BLaER1 treated with 17β-estradiol and CSF1 and Interleukin-3, amounts not matched to agents 10 nM and 100 nM (cell line): Measurements from ENCODE around the gene LATS2.

Source experiments
- H3K27ac ChIP-seq, 11 experiments: shearing (Covaris generic); formaldehyde crosslinking; 2 replicates each; pipeline ENCODE4 v1.8.1; 2022
- H3K27me3 ChIP-seq, 11 experiments: shearing (Covaris generic); formaldehyde crosslinking; 2 replicates each; pipeline ENCODE4 v1.8.1; 2022
- H3K36me3 ChIP-seq, 11 experiments: shearing (Covaris generic); formaldehyde crosslinking; 2 replicates each; pipeline ENCODE4 v1.8.1; 2022
- H3K4me1 ChIP-seq, 10 experiments: shearing (Covaris generic); formaldehyde crosslinking; 2 replicates each; pipeline ENCODE4 v1.8.1; 2022
- H3K4me2 ChIP-seq, 11 experiments: shearing (Covaris generic); formaldehyde crosslinking; 2 replicates each; pipeline ENCODE4 v1.8.1; 2022
- H3K4me3 ChIP-seq, 10 experiments: shearing (Covaris generic); formaldehyde crosslinking; 2 replicates each; pipeline ENCODE4 v1.8.1; 2022
- H3K9ac ChIP-seq, 11 experiments: shearing (Covaris generic); formaldehyde crosslinking; 2 replicates each; pipeline ENCODE4 v1.8.1; 2022
- H3K9me3 ChIP-seq, 11 experiments: shearing (Covaris generic); formaldehyde crosslinking; replicated peaks in 1 of 11; 2 replicates each; pipeline ENCODE4 v1.8.1; 2022
- H4K20me1 ChIP-seq, 11 experiments: shearing (Covaris generic); formaldehyde crosslinking; 2 replicates each; pipeline ENCODE4 v1.8.1; 2022
- Cebpa-rat ChIP-seq, 11 experiments: shearing (Covaris generic); IDR thresholded peaks; 2 replicates each; pipeline ENCODE4 v1.8.1; 2022

LATS2 gene

DNA sequence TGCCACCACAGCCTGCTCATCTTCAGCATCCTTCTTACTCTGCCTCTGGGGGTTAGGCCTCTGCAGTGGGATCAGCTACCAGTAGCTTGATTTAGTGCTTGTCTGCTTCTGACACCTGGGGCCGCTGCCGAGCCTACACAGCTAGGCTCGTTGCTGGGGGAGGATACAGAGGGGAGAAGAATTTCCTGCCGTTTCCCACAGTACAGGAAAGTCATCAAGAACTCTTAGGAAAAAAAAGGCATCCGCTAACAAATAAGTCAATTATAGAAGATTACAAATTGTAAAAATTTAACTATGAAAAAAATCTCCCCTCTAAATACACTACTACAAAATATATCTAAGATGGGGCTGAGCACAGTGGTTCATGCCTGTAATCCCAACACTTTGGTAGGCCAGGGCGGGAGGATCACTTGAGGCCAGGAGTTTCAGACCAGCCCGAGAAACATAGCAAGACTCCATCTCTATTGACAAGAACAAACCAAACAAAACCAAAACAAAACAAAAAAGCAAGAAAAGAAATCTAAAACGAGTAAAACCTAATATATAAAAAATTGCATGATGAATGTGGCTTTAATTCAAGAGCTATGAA, 26.7 kb downstream of the LATS2 start:
- Histone ChIP-seq H3K9ac (peak overlapping the region in 3 of 11 experiments; percentile 9 to 27 (median 12); a peak in 3 of 22 replicates), H3K4me3 (no peak overlapping the region), H3K27ac (no peak overlapping the region; a peak in 1 of 22 replicates), H3K36me3 (peaks cover 0 to 65% (median 13%) of the 10 kb centered on the region in 11 experiments; a peak in 16 of 22 replicates), H3K27me3 (no peaks in the 10 kb centered on the region), H3K4me1 (peaks cover 58 to 88% (median 71%) of the 10 kb centered on the region in 10 experiments), H3K4me2 (peak overlapping the region; percentile 52 to 79 (median 70)), H3K9me3 (peaks cover 0 to 16% (median 12%) of the 10 kb centered on the region in 11 experiments; a peak in 18 of 22 replicates), H4K20me1 (peaks cover 30 to 100% (median 72%) of the 10 kb centered on the region in 11 experiments; a peak in 21 of 22 replicates)
- no peak for TF ChIP-seq Cebpa-rat (IDR thresholded peaks at IDR 0.05)

DNA sequence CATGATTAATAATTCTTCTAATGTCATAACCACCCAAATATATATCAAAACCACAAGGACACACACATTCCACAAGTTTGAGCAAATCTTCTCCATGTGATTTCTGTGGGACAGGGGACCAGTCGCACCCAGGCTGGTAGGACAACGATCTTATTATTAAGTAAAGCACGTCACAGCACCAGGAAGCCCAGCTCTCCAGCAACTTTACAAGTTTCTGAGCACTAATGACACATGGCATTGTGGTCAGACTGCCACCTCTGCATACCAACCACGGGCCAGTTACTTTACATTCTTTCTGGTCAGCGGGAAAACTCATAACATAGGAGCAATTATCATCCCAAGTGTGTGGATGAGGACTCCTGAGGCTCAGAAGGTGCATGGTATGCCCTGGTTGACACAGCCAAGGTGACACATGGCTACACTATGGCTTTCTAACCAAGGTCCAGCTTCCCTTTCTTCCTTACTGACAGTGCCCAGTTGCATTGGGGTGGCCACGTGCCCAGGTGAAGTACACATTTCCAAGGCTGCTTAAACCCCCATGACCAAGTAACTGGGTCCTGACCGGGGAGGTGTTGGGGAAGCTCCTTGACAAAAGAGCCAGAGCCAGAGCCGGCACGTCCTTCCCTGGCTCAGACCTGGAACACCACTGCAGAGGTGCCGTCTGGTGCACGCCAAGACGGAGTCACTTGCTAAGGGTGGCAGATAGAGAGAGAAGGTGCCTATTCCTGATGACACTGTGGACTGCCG, 27.4 kb downstream of the LATS2 start:
- Histone ChIP-seq H3K4me1 (peaks cover 51 to 81% (median 64%) of the 10 kb centered on the region in 10 experiments), H3K4me3 (no peak overlapping the region), H3K27ac (no peak overlapping the region; a peak in 1 of 22 replicates), H3K36me3 (peaks cover under 1 to 70% (median 20%) of the 10 kb centered on the region in 11 experiments; a peak in 19 of 22 replicates), H3K27me3 (no peaks in the 10 kb centered on the region), H3K4me2 (peak overlapping the region; percentile 52 to 79 (median 70)), H4K20me1 (peaks cover 30 to 100% (median 65%) of the 10 kb centered on the region in 11 experiments; a peak in 21 of 22 replicates), H3K9me3 (peaks cover 0 to 23% (median 17%) of the 10 kb centered on the region in 11 experiments; a peak in 18 of 22 replicates), H3K9ac (peak overlapping the region in 3 of 11 experiments; percentile 9 to 27 (median 12); a peak in 3 of 22 replicates)
- TF ChIP-seq Cebpa-rat (IDR thresholded peaks at IDR 0.05) = no peak

DNA sequence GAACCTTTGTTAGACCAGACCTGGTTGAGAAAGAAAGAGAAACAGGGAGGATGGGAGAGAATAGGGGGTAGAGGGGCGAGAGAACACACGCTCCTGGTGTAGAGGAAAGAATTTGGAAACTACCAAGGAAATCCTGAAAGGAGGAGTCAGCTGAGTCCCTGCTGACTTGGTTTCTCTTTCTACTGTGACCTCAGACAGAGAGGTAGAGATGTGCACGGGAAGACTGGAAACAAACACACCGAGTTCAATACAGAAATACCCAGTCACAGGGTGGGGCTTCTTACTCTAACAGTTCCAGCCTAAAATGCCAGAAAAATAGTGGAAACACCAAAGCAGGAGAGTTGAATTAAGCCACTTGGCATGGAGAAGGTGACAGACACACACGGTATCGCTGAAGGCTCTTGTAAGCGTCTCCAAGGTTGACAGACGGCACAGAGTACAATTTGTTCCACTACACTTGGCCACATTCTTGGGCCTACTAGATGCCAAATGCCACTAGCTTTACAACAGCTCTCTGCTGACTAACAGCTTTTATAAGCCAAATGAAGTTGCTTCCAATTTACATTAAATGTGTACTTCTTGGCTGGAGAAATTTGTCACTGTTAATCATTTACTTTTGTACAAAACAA, 28.1 kb downstream of the LATS2 start:
- H3K36me3 ChIP-seq = peaks cover 8 to 71% (median 27%) of the 10 kb centered on the region in 11 experiments; a peak in 20 of 22 replicates
- H3K9me3 ChIP-seq = peaks cover 0 to 30% (median 24%) of the 10 kb centered on the region in 11 experiments; a peak in 19 of 22 replicates
- H3K4me1 ChIP-seq = peaks cover 46 to 74% (median 57%) of the 10 kb centered on the region in 10 experiments
- H3K27me3 ChIP-seq = no peaks in the 10 kb centered on the region
- peak overlapping the region in 1 of 11 experiments; percentile 15; a peak in 1 of 22 replicates for H3K9ac ChIP-seq
- TF ChIP-seq Cebpa-rat (IDR thresholded peaks at IDR 0.05) = no peak
- peak overlapping the region in 2 of 11 experiments; percentile 19 to 20; a peak in 1 of 22 replicates for H3K27ac ChIP-seq
- peaks cover 26 to 100% (median 58%) of the 10 kb centered on the region in 11 experiments; a peak in 21 of 22 replicates for H4K20me1 ChIP-seq
- H3K4me3 ChIP-seq = no peak overlapping the region
- H3K4me2 ChIP-seq = peak overlapping the region; percentile 47 to 79 (median 67); a peak in 20 of 22 replicates

DNA sequence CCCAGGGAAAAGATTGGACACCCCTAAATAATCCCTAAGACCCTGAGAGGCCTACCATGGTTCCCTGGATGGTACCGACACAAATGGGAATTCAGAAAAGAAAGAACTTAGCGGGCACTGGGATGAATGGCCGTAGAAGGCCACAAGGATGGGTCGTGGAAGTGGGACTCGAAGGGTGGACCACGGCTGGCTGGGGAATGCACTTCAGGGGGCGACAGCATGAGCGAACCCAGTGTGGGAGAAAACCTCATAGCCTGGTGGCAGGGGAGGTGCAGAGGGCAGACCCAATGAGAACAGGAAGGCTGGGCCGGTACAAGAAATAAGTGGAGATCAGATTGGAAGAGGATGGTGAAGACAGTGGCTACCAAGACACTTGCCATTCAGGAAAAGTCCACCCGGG, 28.7 kb downstream of the LATS2 start:
- H3K27me3 ChIP-seq = no peaks in the 10 kb centered on the region
- peaks cover 0 to 30% (median 26%) of the 10 kb centered on the region in 11 experiments; a peak in 19 of 22 replicates for H3K9me3 ChIP-seq
- H3K4me1 ChIP-seq = peaks cover 46 to 68% (median 52%) of the 10 kb centered on the region in 10 experiments
- H3K4me3 ChIP-seq = no peak overlapping the region
- H3K27ac ChIP-seq = no peak overlapping the region
- peaks cover 22 to 96% (median 52%) of the 10 kb centered on the region in 11 experiments; a peak in 21 of 22 replicates for H4K20me1 ChIP-seq
- peak overlapping the region; percentile 47 to 79 (median 67); a peak in 15 of 22 replicates for H3K4me2 ChIP-seq
- no peak for TF ChIP-seq Cebpa-rat (IDR thresholded peaks at IDR 0.05)
- H3K36me3 ChIP-seq = peaks cover 8 to 66% (median 26%) of the 10 kb centered on the region in 11 experiments; a peak in 20 of 22 replicates
- no peak overlapping the region for H3K9ac ChIP-seq

DNA sequence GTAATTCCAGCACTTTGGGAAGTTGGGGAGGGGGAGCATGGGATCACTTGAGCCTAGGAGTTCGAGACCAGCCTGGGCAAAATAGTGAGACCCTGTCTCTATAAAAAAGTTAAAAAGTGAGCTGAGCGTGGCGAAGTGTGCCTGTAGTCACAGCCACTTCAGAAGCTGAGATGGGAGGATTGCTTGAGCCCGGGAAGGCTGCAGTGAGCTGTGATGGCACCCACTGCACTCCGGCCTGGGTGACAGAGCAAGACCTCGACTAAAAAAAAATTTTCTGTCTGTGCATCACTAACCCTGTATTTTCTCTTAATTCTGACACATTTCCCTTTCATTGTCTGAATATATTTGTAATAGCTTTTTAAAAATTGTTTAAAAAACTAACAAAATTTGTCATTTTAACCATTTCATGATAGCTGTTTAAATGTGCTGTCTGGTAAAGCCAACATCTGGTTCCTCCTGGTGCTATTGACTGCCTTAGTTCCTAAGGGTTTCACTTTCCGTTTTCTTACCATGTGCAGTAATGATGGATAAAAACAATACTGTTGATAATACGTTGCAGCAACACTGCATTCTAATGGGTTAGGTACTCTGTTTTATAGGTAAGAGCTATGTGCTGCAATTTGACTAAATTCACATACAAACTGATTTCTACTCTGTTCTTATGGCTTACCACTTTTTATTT, 29.7 kb downstream of the LATS2 start:
- no peak overlapping the region for H3K27ac ChIP-seq
- peaks cover 8 to 62% (median 26%) of the 10 kb centered on the region in 11 experiments; a peak in 19 of 22 replicates for H3K36me3 ChIP-seq
- H3K4me1 ChIP-seq = peaks cover 46 to 59% (median 50%) of the 10 kb centered on the region in 10 experiments
- H3K4me3 ChIP-seq = no peak overlapping the region
- peak overlapping the region in 1 of 11 experiments; percentile 39; a peak in 1 of 22 replicates for H3K9ac ChIP-seq
- peaks cover 22 to 96% (median 44%) of the 10 kb centered on the region in 11 experiments; a peak in 21 of 22 replicates for H4K20me1 ChIP-seq
- TF ChIP-seq Cebpa-rat (IDR thresholded peaks at IDR 0.05) = no peak
- H3K27me3 ChIP-seq = no peaks in the 10 kb centered on the region
- H3K4me2 ChIP-seq = peak overlapping the region; percentile 2 to 79 (median 48); a peak in 20 of 22 replicates
- H3K9me3 ChIP-seq = peaks cover 0 to 37% (median 26%) of the 10 kb centered on the region in 11 experiments; a peak in 19 of 22 replicates

DNA sequence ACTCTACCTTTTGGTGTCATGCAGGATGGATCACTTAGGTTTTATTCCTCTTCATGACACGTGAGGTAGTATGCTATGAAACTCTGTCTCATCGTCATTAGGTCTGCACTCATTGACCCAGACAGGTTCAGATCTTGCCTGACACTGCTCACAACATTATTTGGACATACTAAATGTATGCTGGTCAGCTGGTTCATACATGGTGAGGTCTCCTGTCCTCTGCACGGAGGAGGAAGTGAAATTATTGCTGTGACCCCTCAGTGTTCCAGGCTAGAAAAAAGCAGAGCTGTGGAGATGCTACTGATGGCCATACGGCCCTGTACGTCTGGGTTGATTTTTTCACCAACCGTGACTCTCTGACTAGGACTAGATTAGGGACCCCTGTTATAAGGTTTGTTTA, 35.8 kb downstream of the LATS2 start:
- no peak overlapping the region for H3K27ac ChIP-seq
- H3K9me3 ChIP-seq = peaks cover 0 to 28% (median 23%) of the 10 kb centered on the region in 11 experiments; a peak in 19 of 22 replicates
- H4K20me1 ChIP-seq = peaks cover 3 to 96% (median 52%) of the 10 kb centered on the region in 11 experiments; a peak in 17 of 22 replicates
- H3K4me2 ChIP-seq = no peak overlapping the region
- peaks cover 15 to 88% (median 27%) of the 10 kb centered on the region in 11 experiments; a peak in 20 of 22 replicates for H3K36me3 ChIP-seq
- no peak for TF ChIP-seq Cebpa-rat (IDR thresholded peaks at IDR 0.05)
- H3K4me1 ChIP-seq = peaks cover 3 to 46% (median 16%) of the 10 kb centered on the region in 10 experiments; a peak in 14 of 20 replicates
- H3K27me3 ChIP-seq = no peaks in the 10 kb centered on the region
- no peak overlapping the region for H3K4me3 ChIP-seq
- no peak overlapping the region for H3K9ac ChIP-seq

DNA sequence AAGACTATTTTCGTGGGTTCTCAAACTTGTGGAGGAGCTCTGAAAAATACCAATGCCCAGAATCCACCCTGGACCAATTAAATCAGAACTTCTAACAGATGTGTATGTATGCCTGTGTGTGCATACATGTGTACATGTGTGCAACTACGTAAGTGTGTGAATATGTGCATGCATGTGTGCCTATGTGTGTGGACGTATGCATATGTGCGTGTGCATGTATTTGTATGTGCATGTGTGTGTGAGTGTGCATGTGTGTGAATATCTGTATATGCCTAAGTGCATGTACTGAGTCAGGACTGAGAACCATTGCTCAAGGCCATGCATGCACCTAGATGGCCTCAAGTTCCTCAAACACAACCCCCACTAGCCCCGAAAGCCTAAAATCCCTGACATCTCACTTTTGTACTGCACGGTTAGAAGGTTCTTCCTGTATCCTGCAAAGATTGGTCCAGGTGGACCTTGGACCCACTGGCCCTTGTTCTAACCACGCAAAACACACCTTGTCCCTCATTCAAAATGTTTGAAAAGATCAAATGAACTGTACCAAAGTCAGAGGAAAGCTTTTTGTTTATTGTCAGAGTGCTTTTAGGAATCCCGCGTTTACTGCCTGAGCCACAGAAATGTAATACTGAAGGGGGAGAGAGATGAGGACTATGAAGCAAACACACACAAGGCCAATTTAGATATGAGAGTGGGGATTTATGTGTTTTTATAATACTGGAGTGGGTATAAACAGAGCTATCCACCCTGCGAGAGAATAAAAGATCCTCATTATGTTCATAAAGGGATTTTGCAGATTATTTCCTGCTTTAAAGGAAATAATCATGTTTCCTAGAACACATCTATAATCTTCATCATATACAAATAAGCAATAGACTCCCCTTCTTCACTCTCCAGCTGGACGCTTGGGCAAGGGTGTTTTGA, 39.1 kb downstream of the LATS2 start:
- peak overlapping the region in 4 of 11 experiments; percentile 10 to 54 (median 36); a peak in 4 of 22 replicates for H3K4me2 ChIP-seq
- H3K27ac ChIP-seq = no peak overlapping the region
- TF ChIP-seq Cebpa-rat (IDR thresholded peaks at IDR 0.05) = no peak
- H3K4me1 ChIP-seq = peaks cover 18 to 70% (median 31%) of the 10 kb centered on the region in 10 experiments; a peak in 19 of 20 replicates
- 0 out of 22 replicates have a peak overlapping the region, but pooled peaks of 1 of the 11 experiments have one; percentile 11 for H3K9ac ChIP-seq
- peaks cover 0 to 6% (median 0%) of the 10 kb centered on the region in 11 experiments; a peak in 3 of 22 replicates for H3K9me3 ChIP-seq
- no peak overlapping the region for H3K4me3 ChIP-seq
- H4K20me1 ChIP-seq = peaks cover 3 to 100% (median 55%) of the 10 kb centered on the region in 11 experiments; a peak in 17 of 22 replicates
- H3K27me3 ChIP-seq = no peaks in the 10 kb centered on the region
- H3K36me3 ChIP-seq = peaks cover 0 to 74% (median 17%) of the 10 kb centered on the region in 11 experiments; a peak in 14 of 22 replicates
